GM18498 (cell line): ENCODE results near the gene SMAGP.
"Not testable (repeated sequence)": the region's sequence is repeated elsewhere in the genome, so short reads cannot be mapped to it uniquely, and the experiment has no call there.

Source experiments
- ATAC-seq: cut with Tn5 transposase; IDR thresholded peaks from one replicate; pipeline ENCODE4 v1.9.1; 2021; ENCODE audit warnings: mild to moderate bottlenecking, moderate library complexity; ENCODE audit not compliant: unreplicated experiment

SMAGP gene, protein sequence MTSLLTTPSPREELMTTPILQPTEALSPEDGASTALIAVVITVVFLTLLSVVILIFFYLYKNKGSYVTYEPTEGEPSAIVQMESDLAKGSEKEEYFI

DNA sequence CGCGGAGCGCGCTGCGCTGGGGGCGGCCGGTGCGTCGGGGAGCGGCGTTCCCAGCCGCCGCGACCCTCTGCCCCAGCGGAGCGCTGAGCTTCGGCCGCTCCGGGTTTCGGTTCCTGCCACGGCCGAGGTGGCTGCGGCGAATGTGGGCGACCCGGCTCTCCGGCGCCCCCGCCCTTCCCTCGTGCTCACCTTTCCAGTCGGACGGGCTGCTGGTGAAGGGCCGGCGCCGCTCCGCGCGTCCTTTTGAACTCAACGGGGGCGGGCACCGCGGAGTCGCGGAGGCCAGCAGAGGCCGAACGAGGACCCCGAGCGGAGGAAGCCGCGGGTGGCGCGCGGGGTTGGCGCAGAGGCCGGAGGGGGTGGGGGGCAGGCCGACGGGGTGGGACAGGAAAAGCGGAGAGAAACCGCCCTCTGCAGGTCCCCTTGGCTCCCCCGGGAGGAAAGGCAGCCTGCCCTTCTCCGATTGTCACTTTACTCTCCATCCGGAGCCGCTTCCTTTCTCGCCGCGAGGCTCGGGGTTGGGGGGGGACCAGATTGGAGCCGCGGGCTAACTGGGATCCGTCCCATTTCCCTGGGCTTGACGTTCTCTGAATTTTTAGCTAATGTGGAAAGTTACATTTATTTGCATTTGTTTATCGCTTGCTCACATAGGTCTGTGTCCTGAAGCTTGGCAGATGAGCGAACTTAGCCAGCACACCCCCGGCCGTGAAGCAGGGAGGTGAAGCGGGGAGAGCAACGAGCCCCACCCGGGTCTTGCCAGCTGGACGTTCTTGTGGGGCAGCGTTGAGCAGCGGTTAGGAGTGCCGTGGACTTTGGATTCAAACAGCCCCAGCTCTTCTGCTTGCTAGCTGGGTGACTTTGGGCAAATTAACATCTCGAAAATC is at the start of gene SMAGP:
Gene SMAGP (minus strand): TSS at position 349 of the 884 bp plus-strand sequence. CDS start 1,137 bp downstream, outside the sequence.
- ATAC-seq: peak; percentile 81

DNA sequence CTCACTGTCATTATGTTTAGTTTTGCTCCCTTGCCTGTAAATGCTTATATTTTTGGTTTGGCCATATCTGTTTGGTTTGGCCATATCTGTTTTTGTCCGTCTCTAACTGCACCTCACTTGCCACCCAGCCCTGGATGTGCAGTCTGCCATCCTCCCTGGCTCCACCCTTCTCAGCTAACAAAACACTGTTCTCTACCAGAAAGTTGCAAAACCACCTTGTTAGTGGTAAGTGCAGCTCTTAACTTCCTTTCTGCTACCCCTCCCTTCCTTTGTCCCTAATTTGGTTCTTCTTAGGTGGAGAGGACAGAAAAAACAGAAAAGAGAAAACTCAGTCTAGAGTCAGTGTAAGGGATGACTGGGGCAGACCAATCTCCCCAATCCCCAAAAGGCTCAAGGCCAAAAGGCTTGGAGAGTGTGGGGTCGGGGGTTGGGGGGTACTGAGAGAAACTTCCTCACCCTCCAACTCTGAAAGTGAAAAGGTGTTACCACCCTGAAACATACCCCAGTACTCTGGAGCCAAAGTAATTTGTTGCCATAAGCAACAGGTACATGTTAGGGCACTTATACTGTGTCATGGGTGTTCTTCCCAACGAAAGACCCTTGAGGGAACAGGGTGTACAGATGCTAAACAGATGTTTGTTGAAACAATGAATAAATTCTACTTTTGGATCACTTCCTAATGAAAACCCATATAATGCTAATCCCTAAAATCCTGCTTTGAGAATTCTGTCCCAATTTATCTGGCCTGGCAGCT is 48.8 kb upstream of the SMAGP start:
- ATAC-seq: no peak

DNA sequence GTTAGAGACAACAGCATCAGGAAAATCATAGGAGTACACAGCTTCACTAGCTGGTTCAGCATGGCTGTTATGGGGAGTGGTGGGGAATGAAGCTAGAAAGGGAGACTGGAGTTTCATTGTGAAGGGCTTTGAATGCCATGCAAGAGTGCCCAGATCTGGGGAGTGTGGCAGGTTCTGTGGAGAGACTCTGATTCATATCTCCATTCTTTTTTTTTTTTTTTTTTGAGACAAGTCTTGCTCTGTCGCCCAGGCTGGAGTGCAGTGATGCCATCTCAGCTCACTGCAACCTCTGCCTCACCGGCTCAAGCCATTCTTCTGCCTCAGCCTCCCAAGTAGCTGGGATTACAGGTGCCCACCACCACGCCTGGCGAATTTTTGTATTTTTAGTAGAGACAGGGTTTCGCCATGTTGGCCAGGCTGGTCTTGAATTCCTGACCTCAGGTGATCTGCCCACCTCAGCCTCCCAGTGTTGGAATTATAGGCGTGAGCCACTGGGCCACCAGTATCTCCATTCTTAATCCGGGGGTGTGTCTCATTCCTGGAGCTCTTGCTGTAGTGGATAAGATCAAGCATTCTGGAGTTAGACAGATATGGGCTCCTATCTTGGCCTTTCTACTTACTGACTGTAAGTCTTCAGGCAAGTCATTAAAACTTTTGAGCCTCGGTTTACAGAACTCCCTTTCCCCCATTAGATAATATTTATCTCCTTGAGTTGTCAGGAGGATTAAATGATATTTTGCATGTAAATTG is 48.0 kb upstream of the SMAGP start:
- not testable (repeated sequence) for ATAC-seq

DNA sequence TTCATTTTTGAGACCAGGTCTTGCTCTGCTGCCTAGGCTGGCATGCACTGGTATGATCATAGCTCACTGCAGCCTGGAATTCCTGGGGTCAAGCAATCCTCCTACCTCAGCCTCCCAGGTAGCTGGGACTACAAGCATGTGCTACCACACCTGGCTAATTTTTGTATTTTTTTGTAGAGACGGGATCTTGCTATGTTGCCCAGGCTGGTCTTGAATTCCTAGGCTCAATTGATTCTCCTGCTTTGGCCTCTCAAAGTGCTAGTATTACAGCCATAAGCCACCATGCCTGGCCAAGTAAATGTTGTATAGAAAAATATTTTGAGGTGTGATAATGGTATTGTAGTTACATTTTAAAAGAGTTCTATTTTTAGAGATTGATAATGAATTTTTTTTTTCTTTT is 41.2 kb upstream of the SMAGP start:
- ATAC-seq: no peak

DNA sequence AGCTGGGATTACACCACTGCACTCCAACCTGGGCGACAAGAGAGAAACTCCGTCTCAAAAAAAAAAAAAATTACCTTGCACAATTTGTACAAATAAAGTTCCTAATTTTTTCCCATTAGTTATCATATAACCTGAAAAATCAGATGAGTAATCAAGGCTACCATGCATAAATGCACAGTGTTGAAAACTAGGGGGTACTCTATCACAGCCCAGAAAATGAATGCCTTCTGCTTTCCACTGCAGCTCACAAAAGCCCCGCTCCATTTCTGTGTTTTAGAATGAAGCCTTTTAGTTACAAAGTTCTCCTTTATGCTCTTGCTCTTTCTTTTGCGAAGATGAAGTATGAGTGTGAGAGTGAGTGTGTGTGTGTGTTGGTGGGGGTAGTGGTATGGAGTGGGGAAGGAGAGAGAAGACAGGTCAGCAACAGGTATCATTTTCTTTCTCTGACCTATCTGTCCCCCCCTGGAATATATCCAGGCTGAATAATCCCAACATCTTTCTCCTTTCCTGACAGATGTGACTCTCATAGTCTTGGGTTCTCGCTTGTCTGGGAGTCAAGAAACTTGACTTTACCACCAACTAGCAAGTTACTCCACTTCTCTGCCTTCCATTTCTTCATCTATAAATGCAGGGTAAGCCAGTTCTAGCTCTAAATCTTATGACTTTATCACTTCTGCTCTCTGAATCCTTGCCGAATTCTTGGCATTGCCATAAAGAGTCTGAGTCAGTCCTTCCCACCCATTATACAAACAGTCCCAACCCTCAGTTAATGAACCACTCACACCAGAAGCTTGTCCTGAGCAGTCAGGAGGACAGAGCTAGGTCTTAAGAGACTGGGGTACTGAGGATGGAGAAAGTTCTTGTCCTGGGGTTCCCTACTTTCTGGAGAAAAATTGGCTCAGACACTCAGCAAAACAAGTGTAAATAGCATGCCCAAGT is 37.7 kb upstream of the SMAGP start:
- no peak for ATAC-seq

DNA sequence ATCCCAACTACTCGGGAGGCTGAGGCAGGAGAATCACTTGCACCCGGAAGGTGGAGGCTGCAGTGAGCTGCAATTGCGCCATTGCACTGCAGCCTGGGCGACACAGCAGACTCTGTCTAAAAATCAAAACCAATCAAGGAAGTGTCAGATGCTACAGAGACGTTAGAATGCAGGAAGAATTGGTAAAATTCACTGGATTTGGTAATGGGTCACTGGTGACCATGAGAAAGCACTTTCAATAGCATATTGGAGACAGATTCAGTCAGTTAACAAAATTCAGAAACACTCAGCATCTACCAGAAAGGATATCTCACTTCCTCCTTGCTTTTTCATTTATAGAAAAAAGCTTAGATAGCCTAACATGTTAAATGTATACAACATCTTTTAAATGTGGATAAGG is 36.3 kb upstream of the SMAGP start:
- ATAC-seq: no peak

DNA sequence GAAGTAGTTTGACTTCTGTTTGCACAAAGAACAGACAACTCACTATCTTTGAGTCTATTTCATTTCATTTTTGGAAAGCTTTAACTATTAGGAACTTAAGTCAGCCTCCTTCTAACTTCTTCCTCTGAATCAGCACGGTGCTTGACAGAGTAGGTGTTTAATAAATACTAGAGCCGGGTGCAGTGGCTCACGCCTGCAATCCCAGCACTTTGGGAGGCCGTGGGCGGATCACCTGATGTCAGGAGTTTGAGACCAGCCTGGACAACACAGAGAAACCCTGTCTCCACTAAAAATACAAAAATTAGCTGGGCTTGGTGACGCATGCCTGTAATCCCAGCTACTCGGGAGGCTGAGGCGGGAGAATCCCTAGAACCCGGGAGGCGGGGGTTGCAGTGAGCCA is 30.6 kb upstream of the SMAGP start:
- not testable (repeated sequence) for ATAC-seq

DNA sequence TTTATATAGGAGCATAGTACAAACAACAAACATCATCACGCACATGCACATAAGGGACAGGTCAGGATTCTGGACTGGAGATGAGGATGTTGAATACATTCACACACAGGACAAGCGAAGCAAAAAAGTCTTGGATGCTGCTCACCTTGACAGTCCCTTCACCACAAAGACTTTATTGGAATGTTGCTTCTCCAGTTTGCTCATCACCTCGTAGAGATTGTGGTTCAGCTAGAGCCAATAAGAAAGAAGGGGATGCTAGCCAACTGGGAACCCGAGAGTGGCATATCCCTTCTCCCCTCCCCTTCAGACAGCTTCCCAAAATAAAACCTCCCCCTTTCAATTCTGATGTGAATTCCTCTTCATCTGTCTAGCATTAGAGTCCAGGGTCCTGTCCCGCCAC is 25.4 kb upstream of the SMAGP start:
- no peak for ATAC-seq

DNA sequence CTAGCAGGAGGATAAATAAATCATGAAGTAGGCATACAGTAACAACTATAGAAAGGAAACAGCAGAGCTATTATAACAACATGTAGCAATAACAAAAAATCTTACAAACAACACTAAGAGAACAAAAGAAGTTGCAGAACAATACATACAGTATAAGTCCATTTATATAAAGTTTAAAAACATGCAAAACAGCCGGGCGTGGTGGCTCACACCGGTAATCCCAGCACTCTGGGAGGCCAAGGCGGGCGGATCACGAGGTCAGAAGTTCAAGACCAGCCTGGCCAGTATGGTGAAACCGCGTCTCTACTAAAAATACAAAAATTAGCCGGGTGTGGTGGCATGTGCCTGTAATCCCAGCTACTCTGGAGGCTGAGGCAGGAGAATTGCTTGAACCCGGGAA is 23.9 kb upstream of the SMAGP start:
- ATAC-seq: not testable (repeated sequence)

DNA sequence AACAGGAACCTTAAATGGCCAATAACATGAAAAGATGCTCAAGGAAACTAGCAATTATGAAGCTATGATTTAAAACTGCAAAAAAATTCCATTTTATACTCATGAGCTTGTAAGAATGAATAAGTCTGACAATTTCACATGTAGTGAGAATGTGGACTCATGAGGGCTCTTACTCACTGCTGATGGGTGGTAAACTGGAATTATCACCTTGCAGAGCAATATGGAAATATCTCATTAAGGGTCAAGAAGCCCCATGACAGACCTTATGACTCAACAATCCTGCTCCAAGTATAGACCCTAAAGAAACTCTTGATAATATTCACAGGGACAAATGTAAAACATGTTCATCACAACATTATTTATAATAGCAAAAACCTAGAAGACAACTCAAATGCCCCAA is 23.5 kb upstream of the SMAGP start:
- ATAC-seq: no peak

DNA sequence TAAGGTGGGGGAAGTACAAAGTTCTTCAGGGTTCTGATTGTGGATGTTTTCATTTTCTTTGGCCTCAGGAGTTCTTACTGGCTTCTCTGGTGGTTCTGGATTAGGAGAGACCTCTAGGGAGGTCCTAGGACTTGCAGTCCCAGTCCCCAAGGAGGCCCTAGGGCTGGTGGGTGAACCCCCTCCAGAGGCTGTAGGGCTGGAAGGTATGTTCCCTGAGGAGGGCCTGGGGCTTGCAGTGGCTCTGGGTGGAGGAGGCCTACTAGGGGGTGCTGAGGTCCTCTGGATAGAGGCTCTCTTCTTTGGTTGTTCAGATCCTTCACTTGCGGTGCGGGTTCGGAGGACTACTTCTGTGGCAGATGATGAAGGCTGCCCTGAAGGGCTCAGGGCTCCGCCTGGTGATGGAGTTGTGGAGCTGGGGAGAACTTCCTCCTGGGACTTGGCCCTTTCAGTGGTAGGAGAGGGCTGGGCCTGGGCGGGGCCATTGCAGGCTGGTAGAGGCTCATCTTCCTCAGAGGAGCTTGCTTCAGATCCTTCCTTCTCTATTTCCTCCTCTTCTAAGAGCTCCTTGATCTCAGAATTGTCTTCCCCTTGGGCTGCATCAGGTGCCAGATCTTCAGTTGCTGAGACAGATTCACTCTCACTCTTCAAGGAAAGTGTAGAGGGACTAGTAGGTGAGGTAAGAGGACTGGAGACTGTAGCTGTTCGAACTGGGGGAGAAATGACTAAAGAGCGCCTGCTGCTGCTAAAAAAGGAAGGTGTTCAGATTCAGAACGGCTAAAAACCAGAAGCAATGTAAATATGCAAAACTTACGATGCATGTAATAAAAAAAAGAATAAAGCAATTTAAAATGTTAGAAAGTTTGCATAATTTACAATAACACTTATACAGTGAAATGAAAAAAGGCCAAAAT is 21.6 kb upstream of the SMAGP start:
- ATAC-seq: not testable (repeated sequence)

DNA sequence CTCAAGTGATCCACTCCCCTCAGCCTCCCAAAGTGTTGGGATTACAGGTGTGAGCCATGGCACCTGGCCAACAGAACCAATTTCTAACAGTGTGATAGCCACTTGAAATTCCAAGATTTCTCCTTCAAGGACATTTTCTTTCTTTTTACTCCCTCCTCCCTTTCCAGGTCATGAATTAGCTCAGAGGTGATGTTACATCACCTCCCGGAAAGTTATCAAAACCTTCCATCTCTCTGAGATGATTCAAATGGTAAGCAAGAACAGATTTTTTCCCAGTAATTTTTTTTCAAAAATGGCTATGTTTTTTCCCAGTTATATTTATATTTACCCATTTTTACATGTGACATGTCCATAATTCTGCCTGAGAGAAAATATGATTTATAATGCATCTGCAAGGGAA is 15.6 kb upstream of the SMAGP start:
- no peak for ATAC-seq

DNA sequence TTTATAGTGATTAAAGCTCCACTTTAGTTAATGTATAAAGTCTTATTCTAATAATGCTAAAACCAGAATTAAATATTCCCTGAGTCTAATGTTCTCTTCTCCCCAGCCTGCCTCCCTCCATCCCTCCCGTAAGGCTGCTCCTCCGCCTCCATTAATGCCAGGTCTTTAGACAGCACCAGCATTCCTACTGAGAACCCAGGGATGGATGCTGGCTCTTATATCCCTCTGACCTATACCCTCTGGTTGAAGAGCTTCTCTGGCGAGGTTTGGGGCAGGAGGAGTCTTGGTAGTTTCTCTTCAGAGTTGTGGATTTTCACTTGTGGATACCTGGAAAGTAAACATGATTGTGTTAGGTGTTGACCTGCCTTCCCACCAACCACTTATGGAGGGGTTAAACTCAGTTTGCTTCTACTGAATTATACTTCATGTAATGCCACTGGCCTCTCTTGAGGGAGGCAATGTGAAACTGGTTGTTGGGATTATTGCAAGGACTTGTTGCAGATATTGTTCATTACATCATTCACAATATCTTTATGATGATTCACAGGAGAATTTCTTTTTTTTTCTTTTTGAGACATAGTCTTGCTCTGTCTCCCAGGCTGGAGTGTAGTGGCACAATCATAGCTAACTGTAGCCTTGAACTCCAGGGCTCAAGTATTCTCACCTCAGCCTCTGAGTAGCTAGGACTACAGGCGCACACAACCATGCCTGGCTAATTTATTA is 11.1 kb upstream of the SMAGP start:
- no peak for ATAC-seq

DNA sequence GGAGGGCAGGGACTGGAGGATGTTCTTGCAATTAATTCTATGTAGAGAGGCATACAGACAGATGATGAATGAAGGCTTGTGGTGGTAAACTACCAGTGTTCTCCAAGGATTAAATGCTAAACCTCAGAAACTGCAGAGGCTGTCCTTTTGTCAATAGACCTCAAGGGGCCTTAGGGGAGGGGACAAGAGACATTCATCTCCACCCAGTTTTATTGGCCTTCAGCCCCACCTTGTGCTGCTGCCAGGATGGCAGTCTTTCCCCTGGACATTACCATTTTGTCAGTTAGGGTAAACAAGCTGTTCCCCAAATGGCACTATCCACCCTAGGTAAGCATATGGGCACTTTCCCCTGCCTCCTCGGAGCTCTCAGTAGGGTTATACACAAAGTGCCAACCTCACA is 4.9 kb upstream of the SMAGP start:
- ATAC-seq: no peak

DNA sequence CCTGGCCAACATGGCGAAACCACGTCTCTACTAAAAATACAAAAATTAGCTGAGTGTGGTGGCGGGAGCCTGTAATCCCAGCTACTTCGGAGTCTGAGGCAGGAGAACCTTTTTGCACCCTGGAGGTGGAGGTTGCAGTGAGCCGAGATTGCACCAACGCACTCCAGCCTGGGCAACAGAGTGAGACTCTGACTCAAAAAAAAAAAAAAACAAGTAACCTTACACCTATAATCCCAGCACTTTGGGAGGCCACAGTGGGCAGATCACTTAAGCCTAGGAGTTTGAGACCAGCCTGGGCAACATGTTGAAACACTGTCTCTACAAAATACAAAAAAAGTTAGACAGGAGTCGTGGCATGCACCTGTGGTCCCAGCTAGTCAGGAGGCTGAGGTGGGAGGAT is 2.6 kb upstream of the SMAGP start:
- not testable (repeated sequence) for ATAC-seq

DNA sequence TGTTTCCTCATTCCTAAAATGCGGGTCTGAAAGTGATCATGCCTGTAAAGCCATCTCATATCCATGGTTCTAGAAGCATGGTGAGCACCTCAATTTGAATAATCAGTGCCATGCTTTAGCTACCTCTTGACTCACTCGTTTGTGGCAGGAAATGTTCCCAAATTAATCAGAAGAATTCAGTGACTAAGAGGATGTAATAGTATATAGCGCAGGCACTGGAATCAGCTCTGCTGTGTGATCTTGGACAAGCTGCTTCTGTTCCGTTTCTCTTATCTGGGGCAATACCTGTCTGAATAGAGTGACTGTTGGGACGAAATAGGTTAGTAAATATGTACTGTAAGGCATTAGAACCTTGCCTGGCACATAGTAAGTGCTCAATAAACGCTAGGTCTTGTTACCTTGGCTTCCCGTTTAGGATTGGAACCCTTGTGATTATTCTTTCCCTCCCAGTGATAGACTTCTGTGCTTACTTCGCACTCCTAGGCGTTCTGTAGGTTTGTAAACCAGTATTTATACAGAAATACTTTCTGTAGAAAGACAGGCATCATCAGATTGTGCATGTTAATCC is 820 bp upstream of the SMAGP start:
- no peak for ATAC-seq

DNA sequence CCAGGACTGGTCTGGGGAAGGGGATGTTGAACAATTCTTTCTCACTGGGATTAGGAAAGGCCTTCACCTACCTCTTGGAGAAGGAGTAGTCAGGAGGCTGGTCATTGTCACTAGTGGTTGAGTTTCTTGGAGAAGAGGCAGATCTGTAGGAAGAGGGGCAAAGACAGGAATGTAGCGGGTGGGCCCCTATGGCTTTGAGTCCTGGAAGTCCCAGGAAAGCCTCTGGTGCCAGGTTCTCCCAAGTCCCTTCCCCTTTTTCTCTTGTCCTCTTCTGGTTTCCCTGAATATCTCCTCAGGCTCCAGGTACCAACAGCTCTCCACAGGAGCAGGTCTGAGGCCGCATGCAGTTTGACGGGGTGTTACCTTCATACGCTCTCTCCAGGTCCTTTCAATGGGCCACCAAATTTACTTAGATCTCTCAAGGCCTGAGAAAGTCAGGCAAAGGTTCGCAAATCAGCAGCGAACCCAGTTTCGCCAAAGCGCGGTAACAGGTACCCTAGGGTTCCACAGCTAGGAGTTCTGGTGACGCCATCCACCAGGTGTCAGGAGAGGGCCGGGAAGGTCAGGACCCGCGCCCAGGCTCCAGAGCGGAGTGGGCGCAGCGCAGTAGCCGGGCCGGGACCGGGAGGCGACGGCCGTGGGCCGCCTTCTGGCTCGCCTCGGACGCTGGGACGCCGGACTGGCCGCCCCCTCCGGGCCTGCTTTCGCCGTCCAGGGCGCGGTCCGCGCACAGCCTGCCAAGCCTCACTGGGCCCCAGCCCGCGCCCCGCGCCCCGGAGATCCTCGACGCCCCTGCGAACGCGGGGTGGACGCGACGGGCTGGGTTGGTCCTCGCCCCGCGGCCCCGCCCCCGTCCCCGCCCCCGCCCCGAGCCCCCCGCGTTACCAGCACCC is 795 bp downstream of the SMAGP start:
- peak; percentile 33 for ATAC-seq
